SKM-1 (cell line): Measurements from ENCODE around the gene BAIAP2.
"Not testable (repeated sequence)": the region's sequence is repeated elsewhere in the genome, so short reads cannot be mapped to it uniquely, and the experiment has no call there.

Experiments used
- DNase-seq: peaks from one replicate; lab custom pipeline; 2025; ENCODE audit not compliant: unreplicated experiment; lab: John Stamatoyannopoulos, UW

BAIAP2 gene

DNA sequence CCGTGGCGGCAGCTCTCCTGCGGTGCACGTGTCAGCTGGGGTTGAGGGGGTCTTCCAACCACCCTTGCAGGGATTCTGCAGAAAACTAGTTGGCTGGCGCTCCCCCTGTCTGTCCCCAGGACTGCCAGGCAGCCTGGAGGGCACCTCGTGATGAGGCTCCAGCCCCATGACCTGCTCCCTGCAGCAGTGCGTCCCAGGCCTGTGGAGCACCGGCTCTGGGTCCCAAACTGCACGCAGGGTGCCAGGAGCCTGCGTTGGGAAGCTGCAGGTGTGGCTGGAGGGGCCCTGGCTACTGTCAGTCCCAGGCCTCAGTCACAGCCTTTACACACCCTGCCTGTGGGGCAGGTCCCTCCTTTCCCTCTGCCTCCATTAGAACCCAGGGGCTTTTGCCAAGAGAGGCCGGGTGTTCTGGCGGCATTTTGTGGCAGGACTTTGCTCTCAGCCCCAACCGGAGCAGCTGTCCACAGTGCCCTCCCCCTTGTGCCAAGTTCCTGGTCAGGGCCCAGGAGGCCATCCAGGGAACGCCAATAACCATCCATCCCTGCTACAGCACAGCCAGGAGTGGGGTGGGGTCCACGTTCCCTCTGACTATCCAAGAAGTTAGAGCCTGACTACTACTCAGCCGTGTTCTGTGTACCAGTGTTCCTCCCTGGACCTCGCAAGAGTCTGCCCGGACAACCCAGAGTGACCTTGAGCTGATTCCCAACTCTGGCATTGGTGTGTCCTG lies 34.2 kb upstream of the BAIAP2 start:
- no peak for DNase-seq

DNA sequence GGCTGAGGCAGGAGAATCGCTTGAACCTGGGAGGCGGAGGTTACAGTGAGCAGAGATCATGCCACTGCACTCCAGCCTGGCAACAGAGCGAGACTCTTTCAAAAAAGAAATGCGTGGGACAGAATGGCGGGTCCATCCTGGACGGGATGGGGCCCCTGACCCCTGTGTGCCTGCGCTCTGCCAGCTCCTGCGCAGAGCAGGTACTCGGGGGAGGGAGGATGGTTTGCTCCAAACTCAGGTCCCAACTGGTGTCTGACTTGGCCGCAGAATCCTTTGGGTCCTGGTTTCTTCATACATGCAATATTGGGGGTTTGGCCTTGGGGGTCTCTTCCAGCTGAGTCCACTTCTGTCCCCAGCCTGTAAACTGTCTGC lies 33.0 kb upstream of the BAIAP2 start:
- DNase-seq: no peak

GRCh38 chr17:81002409-81003361 lies 32.3 kb upstream of the BAIAP2 start:
- DNase-seq: no peak

- no peak for DNase-seq
Observed at GRCh38 chr17:81003711-81004475, 31.1 kb upstream of the BAIAP2 start.

GRCh38 chr17:81006891-81007290 lies 28.1 kb upstream of the BAIAP2 start:
- DNase-seq: no peak

DNA sequence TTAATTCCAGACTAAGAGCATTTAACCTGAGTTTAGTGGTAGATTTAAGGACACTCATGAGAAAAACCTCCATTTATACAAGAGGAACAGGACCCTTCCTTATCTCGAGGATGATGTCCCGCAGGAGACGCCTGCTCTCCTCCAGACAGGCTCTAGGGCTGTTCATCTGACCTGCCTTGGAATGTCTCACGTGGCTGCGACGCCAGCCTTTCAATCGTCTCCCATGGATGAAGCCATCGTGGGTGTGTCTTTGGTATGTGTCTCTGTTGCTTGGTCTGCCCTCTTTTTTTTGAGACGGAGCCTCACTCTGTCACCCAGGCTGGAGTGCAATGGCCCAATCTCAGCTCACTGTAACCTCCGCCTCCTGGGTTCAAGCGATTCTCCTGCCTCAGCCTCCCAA lies 26.8 kb upstream of the BAIAP2 start:
- no peak for DNase-seq

DNA sequence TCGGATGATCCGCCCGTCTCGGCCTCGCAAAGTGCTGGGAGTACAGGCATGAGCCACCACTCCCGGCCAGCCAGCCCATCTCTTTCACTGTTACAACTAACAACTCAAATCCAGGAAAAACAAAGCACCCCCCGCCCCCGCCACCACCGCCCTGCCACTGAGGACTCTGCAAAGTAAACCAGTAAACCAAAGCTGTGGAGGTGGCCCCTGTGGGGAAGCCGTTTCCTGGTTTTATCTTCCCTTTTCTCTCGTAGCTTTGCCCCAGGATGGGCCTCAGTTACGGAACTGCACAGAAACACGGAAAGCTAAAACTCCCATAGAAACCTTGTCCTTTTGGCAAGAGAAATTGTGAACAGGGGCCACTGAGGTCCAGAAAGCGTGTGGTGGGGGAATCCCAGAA lies 25.8 kb upstream of the BAIAP2 start:
- peak; percentile 69 for DNase-seq

- DNase-seq: no peak
Observed at GRCh38 chr17:81010935-81011334, 24.0 kb upstream of the BAIAP2 start.

- no peak for DNase-seq
Observed at GRCh38 chr17:81011951-81012350, 23.0 kb upstream of the BAIAP2 start.

DNA sequence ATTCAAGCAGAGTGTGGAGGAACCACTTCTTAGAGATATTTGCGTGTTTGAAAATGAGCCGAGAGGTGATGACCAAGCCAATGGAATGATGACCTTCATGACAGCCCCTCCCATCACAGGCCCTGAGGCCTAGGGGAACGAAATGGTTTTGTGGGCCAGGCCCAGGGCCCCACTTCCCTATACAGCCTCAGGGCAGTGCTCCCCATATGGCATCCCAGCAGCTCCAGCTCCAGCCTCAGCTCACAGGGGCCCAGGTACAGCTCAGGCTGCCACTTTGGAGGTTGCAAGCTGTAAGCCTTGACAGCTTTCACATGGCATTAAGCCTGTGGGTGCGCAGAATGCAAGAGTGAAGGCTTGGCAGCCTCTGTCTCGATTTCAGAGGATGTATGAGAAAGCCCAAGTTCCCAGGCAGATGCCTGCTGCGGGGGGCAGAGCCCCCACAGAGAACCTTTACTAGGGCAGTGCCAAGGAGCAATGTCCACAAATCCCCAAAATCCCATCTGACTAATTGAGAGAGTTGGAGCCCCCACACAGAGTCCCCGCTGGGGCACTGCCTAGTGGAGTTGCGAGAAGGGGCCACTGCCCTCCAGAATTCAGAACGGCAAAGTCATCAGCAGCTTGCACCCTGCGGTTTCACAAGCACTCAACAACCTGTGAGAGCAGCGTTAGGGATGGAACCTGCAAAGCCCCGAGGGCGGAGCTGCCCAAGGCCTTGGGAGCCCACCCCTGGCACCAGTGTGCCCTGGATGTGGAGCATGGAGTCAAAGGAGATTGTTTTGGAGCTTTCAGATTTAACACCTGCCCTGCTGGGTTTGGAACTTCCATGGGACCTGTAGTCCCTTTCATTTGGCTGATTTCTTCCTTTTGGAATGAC lies 22.1 kb upstream of the BAIAP2 start:
- DNase-seq: no peak

DNA sequence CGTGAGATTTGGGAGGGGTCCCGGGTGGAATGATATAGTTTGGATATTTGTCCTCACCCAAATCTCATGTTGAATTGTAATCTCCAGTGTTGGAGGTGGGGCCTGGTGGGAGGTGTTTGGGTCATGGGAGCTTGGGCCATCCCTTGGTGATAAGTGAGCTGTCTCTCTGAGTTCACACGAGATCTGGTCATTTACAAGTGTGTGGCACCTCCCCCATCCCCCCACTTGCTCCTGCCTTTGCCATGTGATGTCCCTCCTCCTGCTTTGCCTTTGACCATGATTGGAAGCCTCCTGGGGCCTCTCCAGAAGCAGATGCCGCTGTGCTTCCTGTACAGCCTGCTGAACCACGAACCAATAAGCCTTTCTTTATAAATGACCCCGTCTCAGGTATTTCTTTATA lies 21.3 kb upstream of the BAIAP2 start:
- DNase-seq: no peak

- DNase-seq: no peak
Observed at GRCh38 chr17:81015136-81015535, 19.8 kb upstream of the BAIAP2 start.

- no peak for DNase-seq
Observed at GRCh38 chr17:81016575-81016974, 18.4 kb upstream of the BAIAP2 start.

- DNase-seq: not testable (repeated sequence)
Observed at GRCh38 chr17:81017330-81017729, 17.6 kb upstream of the BAIAP2 start.

DNA sequence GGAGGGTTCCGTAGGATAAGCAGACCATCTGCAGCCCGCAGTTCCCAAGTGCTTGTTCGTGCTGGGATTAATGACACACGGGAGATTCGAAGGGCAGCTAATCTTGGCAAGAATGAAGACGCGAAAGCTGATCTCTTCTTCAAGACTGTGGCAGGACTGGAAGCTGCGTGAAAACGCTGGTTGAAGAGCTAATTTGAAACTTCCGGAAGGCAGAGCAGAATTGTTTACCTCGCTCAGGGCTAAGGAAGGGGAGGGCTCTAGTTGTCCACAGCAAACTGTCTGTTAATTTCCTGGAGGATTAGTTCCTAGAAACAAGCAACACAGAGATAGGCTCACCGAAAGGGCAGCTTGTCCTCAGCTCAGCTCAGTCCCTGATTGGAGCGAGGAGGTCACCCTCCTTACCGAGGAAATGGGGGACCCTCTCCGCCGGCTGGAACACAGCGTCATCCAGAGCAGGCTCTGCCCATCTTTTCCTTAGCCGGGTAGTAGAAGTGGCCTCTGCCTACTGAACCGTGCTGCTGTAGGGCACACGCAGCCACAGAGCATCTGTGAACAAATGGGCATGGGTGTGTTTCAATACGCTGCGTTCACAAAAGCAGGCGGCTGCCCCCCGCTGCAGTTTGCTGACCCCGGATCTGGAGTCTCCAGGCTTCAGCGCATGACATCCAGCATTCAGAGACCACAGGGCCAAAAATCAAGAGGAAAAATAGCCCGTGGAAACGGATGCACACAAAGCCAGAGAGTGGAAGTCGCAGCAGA lies 16.7 kb upstream of the BAIAP2 start:
- peak; percentile 16 for DNase-seq

DNA sequence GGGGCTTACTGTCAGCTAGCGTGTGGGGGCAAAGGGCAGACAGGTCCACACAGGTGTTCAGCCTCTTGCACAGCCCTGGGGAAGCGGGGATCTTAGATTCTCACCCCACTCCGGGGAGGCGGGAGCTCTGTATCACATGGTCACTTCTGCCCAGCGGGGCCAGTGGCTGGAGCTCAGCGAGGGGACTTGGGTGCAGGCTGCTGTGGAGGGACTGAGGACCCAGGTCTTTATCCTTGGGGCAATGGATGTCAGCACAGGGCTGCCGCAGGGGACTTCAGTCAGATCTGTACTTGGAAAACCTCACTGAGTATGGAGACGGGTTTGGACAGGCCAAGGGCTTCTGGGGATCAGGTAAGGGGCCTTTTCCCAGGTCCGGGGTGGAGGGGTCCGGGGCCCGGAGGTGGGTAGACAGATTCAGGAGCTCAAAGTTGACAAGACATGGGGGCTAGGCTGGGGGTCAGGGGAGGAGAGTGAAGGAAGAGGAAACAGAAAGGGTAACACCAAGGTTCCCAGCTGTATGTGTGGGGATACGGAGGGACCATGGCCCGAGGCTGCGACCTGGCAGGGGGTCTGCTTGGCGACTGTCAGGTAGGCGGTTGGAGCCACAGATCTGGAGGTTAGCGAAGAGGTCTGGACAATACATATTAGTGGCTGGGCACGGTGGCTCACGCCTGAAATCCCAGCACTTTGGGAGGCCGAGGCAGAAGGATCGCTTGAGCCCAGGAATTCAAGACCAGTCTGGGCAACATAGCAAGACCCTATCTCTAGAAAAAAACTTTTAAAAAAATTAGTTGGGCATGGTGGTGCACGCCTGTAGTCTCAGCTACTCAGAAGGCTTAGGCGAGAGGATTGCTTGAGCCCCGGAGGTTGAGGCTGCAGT lies 15.1 kb upstream of the BAIAP2 start:
- DNase-seq: no peak

- no peak for DNase-seq
Observed at GRCh38 chr17:81020443-81020766, 14.5 kb upstream of the BAIAP2 start.

GRCh38 chr17:81020767-81021497 lies 14.0 kb upstream of the BAIAP2 start:
- no peak for DNase-seq
